MCF 10A (cell line): ENCODE data around the gene TEX261. TPM values are rescaled to one million over a fixed set of nuclear protein-coding genes. Genes with fewer than 3 reads are reported as not detected.

Experiments used
- BruUV-seq: library from RNA; stranded (reverse); fragments of 400-500 nt; replicated peaks from 2 replicates; lab custom pipeline; 2021; lab: Mats Ljungman, UMichigan
- CTCF ChIA-PET: fragments of 300-600 bp; sonication (Branson Sonifier 250); formaldehyde crosslinking; extraction: SDS; loops from one replicate; lab custom pipeline; 2021; ENCODE audit warnings: antibody characterized with exemption, inconsistent platforms; lab: Yijun Ruan, JAX
- POLR2A ChIA-PET: fragments of 300-600, 350-650 bp; sonication (Branson Sonifier 250); formaldehyde crosslinking; extraction: SDS; loops from one replicate; lab custom pipeline; 2020; ENCODE audit warnings: antibody characterized with exemption, inconsistent platforms; lab: Yijun Ruan, JAX
- DNase-seq: peaks from one replicate; pipeline ENCODE4 v3.0.0-alpha.2; 2018; ENCODE audit not compliant: unreplicated experiment
- H3K27ac Mint-ChIP-seq: one replicate; pipeline ENCODE4 v1.8.0; 2022; ENCODE audit warnings: mild to moderate bottlenecking, low read depth, mixed read lengths; ENCODE audit not compliant: unreplicated experiment
- H3K27me3 Mint-ChIP-seq: one replicate; pipeline ENCODE4 v1.8.0; 2022; ENCODE audit warnings: mixed read lengths; ENCODE audit not compliant: insufficient read depth, unreplicated experiment
- H3K36me3 Mint-ChIP-seq: one replicate; pipeline ENCODE4 v1.8.0; 2022; ENCODE audit warnings: mild to moderate bottlenecking, moderate library complexity, mixed read lengths; ENCODE audit not compliant: insufficient read depth, unreplicated experiment
- H3K4me1 Mint-ChIP-seq: one replicate; pipeline ENCODE4 v1.8.0; 2022; ENCODE audit warnings: mixed read lengths; ENCODE audit not compliant: insufficient read depth, unreplicated experiment
- H3K4me3 Mint-ChIP-seq: one replicate; pipeline ENCODE4 v1.8.0; 2022; ENCODE audit warnings: mild to moderate bottlenecking, moderate library complexity, mixed read lengths; ENCODE audit not compliant: unreplicated experiment
- H3K9me3 Mint-ChIP-seq: one replicate; pipeline ENCODE4 v1.8.0; 2022; ENCODE audit warnings: mixed read lengths; ENCODE audit not compliant: unreplicated experiment
- intact Hi-C: fragments of 100-400 bp; cut with micrococcal nuclease; formaldehyde crosslinking; loops from 2 replicates; pipeline ENCODE4 v1.14.1; 2022
- total RNA-seq: library from RNA; stranded (reverse); gene quantifications from 2 replicates; pipeline ENCODE4 v1.2.3, GENCODE V29; 2022
- TF ChIP-seq, protein P1 (sequence below): fragments of 200-600 bp; IDR thresholded peaks from one replicate; pipeline ENCODE4 v1.8.0; 2022; ENCODE audit warnings: antibody characterized with exemption, mild to moderate bottlenecking; ENCODE audit not compliant: unreplicated experiment

The TEX261 gene
- total RNA-seq, 1 experiment from 2014 or later: 63.2 TPM

DNA sequence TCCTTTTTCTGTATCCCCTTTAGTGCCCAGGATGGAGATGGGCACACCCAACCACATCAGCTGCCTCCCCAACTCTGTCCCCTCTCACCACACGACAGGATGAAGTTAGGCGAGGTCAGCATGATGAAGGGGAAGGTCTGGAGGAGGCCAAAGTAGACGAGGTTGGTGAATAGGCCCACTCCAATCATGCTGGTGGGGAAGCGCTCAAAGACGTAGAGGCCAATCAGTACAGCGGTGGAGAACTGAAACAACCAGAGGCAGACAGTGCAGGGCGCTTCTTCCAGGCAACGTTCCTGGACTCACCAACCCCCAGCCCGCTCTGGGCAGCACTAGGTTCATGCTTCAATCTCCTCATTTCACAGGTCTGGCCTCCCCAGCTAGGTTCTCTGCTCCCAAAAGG lies 2.9 kb downstream of the TEX261 start:
- Mint-ChIP-seq H3K27ac (peak overlapping the region; percentile 18), H3K4me1 (peaks cover 18% of the 10 kb centered on the region), H3K9me3 (no peaks in the 10 kb centered on the region), H3K36me3 (peaks cover 43% of the 10 kb centered on the region), H3K27me3 (no peaks in the 10 kb centered on the region), H3K4me3 (no peak overlapping the region)
- BruUV-seq: no TSS peak
- TF ChIP-seq, protein P1, sequence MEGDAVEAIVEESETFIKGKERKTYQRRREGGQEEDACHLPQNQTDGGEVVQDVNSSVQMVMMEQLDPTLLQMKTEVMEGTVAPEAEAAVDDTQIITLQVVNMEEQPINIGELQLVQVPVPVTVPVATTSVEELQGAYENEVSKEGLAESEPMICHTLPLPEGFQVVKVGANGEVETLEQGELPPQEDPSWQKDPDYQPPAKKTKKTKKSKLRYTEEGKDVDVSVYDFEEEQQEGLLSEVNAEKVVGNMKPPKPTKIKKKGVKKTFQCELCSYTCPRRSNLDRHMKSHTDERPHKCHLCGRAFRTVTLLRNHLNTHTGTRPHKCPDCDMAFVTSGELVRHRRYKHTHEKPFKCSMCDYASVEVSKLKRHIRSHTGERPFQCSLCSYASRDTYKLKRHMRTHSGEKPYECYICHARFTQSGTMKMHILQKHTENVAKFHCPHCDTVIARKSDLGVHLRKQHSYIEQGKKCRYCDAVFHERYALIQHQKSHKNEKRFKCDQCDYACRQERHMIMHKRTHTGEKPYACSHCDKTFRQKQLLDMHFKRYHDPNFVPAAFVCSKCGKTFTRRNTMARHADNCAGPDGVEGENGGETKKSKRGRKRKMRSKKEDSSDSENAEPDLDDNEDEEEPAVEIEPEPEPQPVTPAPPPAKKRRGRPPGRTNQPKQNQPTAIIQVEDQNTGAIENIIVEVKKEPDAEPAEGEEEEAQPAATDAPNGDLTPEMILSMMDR: no peak
- POLR2A ChIA-PET: interaction anchor here (1.6 kb wide), 1 partner anchor 14 kb away, joined by 5 read pairs; the partner anchor contains the start of gene ANKRD53
- CTCF ChIA-PET: interaction anchor here (0.7 to 1.8 kb wide), 3 partner anchors 9 to 1554 kb away, joined by 3 to 5 read pairs (median 3); partner anchors contain the start of gene NFU1
- intact Hi-C loops: no loop called here
- no peak for DNase-seq

DNA sequence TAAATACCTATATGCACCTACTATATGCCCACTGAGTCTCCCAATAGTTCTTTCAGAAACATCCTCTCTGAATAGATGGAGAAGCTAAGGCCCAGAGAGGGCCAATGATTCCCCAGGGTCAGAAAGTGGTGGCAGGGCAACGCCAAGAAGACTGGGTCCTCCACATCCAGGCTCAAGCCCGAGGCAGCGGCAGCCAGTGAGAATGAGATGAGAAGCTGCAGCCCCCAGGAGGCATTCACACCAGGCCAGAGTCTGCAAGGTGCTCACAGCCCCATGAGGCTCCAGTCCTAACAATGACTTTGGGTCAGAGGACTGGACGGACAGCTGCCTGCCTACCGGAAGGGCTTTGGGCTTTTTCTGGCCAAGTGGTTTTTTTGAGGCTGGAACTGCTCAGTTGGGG lies 3.5 kb downstream of the TEX261 start:
- ChIA-PET POLR2A (no interaction called here), CTCF (interaction anchor here (0.7 to 0.8 kb wide), 3 partner anchors 9 to 10 kb away, joined by 3 read pairs; no protein-coding TSS in a partner anchor)
- H3K4me3 Mint-ChIP-seq: no peak overlapping the region
- TF ChIP-seq, protein P1: no peak
- intact Hi-C loops: no loop called here
- H3K4me1 Mint-ChIP-seq: peaks cover 18% of the 10 kb centered on the region
- no peak for DNase-seq
- H3K27ac Mint-ChIP-seq: peak overlapping the region; percentile 18
- H3K9me3 Mint-ChIP-seq: no peaks in the 10 kb centered on the region
- no peaks in the 10 kb centered on the region for H3K27me3 Mint-ChIP-seq
- H3K36me3 Mint-ChIP-seq: peaks cover 43% of the 10 kb centered on the region
- no TSS peak for BruUV-seq

DNA sequence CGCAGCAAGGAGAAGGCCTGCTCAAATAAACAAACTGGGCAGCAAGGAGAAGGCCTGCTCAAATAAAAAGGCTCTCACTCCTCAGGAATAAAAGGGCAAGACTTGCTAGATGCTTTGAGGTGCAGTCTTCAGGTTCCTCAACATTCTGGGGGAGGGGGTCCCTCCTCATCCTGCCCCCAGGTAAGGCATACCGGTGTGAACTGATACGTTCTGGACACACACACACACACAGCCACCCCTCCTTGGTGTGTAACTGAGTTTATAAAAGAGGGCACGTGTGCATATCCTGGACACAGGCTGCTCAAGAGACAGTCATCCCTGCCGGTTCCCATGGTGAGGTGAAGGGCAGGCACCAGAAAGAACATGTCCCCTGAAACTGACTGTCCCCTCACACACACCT lies 4.5 kb downstream of the TEX261 start:
- Mint-ChIP-seq H3K36me3 (peaks cover 43% of the 10 kb centered on the region), H3K9me3 (no peaks in the 10 kb centered on the region), H3K4me3 (no peak overlapping the region), H3K27ac (no peak overlapping the region), H3K4me1 (peaks cover 13% of the 10 kb centered on the region), H3K27me3 (no peaks in the 10 kb centered on the region)
- no TSS peak for BruUV-seq
- POLR2A ChIA-PET: no interaction called here
- intact Hi-C loops: no loop called here
- CTCF ChIA-PET: interaction anchor here (1.3 kb wide), 1 partner anchor 10 kb away, joined by 7 read pairs; no protein-coding TSS in a partner anchor
- no peak for DNase-seq
- TF ChIP-seq, protein P1: no peak

DNA sequence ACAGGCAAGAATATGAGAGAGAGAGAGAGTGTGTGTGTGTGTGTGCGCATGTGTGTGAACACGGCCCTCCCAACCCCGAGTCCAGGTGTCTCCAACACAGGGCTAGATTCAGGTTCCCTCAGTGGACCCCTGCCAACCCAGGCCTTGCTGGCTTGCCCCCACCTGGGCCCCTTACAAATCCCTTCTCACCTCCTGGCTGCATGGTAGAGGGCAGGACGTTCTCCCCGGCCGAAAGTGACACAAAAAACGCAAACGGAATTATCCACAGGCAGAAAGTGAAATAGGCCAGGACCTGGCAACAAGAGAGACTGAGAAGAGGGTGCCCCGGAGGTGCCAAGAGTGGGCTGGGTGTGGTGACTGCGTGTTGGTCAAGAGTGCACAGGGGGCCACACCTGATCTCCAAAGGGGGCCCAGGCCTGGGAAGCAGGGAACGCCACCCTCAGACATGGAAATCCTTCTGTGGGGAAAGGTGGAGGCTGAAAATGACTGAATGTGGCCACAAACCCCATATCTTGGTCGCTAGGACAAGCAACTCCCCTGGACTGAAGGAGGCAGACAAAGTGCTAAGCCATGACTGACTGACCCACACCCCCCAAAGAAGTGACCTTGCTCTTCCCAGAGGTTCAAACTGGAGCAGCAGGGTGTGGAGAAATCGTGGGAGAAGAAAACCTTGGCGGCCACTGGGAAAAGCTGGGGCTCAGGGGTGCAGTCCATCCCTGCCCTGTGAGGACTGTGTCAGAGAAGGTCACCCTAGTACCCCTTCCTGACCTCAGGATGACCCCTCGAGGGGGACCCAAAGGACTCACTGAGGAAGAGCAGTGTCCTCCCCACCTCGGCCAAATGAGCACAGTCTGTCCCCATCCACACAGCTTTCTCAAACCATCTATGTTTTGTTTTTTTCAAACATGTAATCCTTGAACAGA lies 5.7 kb downstream of the TEX261 start:
- BruUV-seq: no TSS peak
- H3K27me3 Mint-ChIP-seq: no peaks in the 10 kb centered on the region
- ChIA-PET CTCF (interaction anchor here (0.5 to 1.3 kb wide), 2 partner anchors 12 to 63 kb away, joined by 3 to 7 read pairs; no protein-coding TSS in a partner anchor), POLR2A (no interaction called here)
- peaks cover 43% of the 10 kb centered on the region for H3K36me3 Mint-ChIP-seq
- TF ChIP-seq, protein P1: no peak
- peaks cover 13% of the 10 kb centered on the region for H3K4me1 Mint-ChIP-seq
- no peak overlapping the region for H3K4me3 Mint-ChIP-seq
- intact Hi-C loops: no loop called here
- H3K9me3 Mint-ChIP-seq: no peaks in the 10 kb centered on the region
- no peak for DNase-seq
- peak overlapping the region; percentile 40 for H3K27ac Mint-ChIP-seq
